PC-3 (cell line): ENCODE results near the gene PDCD1LG2. TPM values are rescaled to one million over a fixed set of nuclear protein-coding genes. Genes with fewer than 3 reads are reported as not detected.

ENCODE experiments used
- ATAC-seq: fragments of 200-7000 bp; cut with Tn5 transposase; 2 replicates; pipeline ENCODE4 v1.9.1; 2020; ENCODE audit warnings: mild to moderate bottlenecking, moderate library complexity
- BruUV-seq: library from RNA; stranded (reverse); fragments of 400-500 nt; replicated peaks from 2 replicates; lab custom pipeline; 2021; lab: Mats Ljungman, UMichigan
- CTCF ChIA-PET: fragments of 300-600 bp; sonication (Branson Sonifier 250); formaldehyde crosslinking; loops from one replicate; lab custom pipeline; 2022; ENCODE audit warnings: antibody characterized with exemption; lab: Charles Lee
- POLR2A ChIA-PET: fragments of 300-600 bp; sonication (Branson Sonifier 250); formaldehyde crosslinking; loops from one replicate; lab custom pipeline; 2022; ENCODE audit warnings: antibody characterized with exemption; ENCODE audit not compliant: unreplicated experiment; lab: Charles Lee
- DNase-seq: peaks from one replicate; pipeline ENCODE4 v3.0.0-alpha.2; 2015
- H2AFZ ChIP-seq: fragments of 300-600 bp; sonication (generic); 2 replicates; pipeline ENCODE4 v1.6.0; 2016; ENCODE audit warnings: antibody characterized with exemption, low read length
- H3F3A ChIP-seq: fragments of 300-600 bp; sonication (generic); one replicate; pipeline ENCODE4 v1.6.0; 2017; ENCODE audit warnings: antibody characterized with exemption, low read length, control low read depth, mild to moderate bottlenecking; ENCODE audit not compliant: unreplicated experiment
- H3K27ac ChIP-seq: fragments of 300-600 bp; sonication (generic); 2 replicates; pipeline ENCODE4 v1.5.1; 2016; ENCODE audit warnings: mild to moderate bottlenecking, low read length
- H3K27me3 ChIP-seq: fragments of 300-600 bp; sonication (generic); 2 replicates; pipeline ENCODE4 v1.6.1; 2016; ENCODE audit warnings: low read length, mixed read lengths
- H3K36me3 ChIP-seq: fragments of 300-600 bp; sonication (generic); 2 replicates; pipeline ENCODE4 v1.6.1; 2016; ENCODE audit warnings: low read depth, mixed run types, low read length, mixed read lengths
- H3K4me1 ChIP-seq: fragments of 300-600 bp; sonication (generic); 2 replicates; pipeline ENCODE4 v1.5.1; 2016; ENCODE audit warnings: low read length; ENCODE audit not compliant: insufficient read depth
- H3K4me2 ChIP-seq: fragments of 300-600 bp; sonication (generic); 2 replicates; pipeline ENCODE4 v1.6.0; 2016; ENCODE audit warnings: low read length
- H3K4me3 ChIP-seq: fragments of 300-600 bp; sonication (generic); 2 replicates; pipeline ENCODE4 v1.5.1; 2016; ENCODE audit warnings: mild to moderate bottlenecking, low read length, mixed read lengths
- H3K79me2 ChIP-seq: fragments of 300-600 bp; sonication (generic); 2 replicates; pipeline ENCODE4 v1.6.1; 2017; ENCODE audit warnings: low read length, mixed read lengths
- H3K9ac ChIP-seq: fragments of 300-600 bp; sonication (generic); 2 replicates; pipeline ENCODE4 v1.6.0; 2016; ENCODE audit warnings: mild to moderate bottlenecking, low read length
- H3K9me2 ChIP-seq: fragments of 300-600 bp; sonication (generic); replicated peaks from 2 replicates; pipeline ENCODE4 v1.6.1; 2016; ENCODE audit warnings: mixed run types, low read length, mixed read lengths
- H3K9me3 ChIP-seq: fragments of 300-600 bp; sonication (generic); 2 replicates; pipeline ENCODE4 v1.6.1; 2016; ENCODE audit warnings: low read length, mixed read lengths
- H4K20me1 ChIP-seq: fragments of 300-600 bp; sonication (generic); 2 replicates; pipeline ENCODE4 v1.6.1; 2016; ENCODE audit warnings: low read length, mixed read lengths
- EZH2 ChIP-seq: fragments of 300-600 bp; sonication (generic); IDR thresholded peaks from one replicate; pipeline ENCODE4 v1.6.1; 2017; ENCODE audit warnings: antibody characterized with exemption, mild to moderate bottlenecking, low read length; ENCODE audit not compliant: unreplicated experiment
- EZH2phosphoT487 ChIP-seq: fragments of 300-600 bp; sonication (generic); IDR thresholded peaks from 2 replicates; pipeline ENCODE4 v1.6.1; 2018; ENCODE audit warnings: mild to moderate bottlenecking, antibody characterized with exemption, low read length, borderline replicate concordance
- intact Hi-C: fragments of 100-400 bp; cut with micrococcal nuclease; formaldehyde crosslinking; loops from 2 replicates; pipeline ENCODE4 v1.9.0; 2023
- total RNA-seq: library from RNA; depleted of rRNA; stranded (reverse); fragments of >200 nt; gene quantifications from 2 replicates; pipeline ENCODE4 v1.2.3, GENCODE V29; 2014
- TF ChIP-seq, protein P1 (sequence below): fragments of 300-600 bp; sonication (generic); conservative IDR thresholded peaks from 2 replicates; pipeline ENCODE4 v1.5.1; 2017; ENCODE audit warnings: antibody characterized with exemption, low read depth, mild to moderate bottlenecking, low read length

The PDCD1LG2 gene
- total RNA-seq, 1 experiment from 2014 or later, result 1.4 TPM

DNA sequence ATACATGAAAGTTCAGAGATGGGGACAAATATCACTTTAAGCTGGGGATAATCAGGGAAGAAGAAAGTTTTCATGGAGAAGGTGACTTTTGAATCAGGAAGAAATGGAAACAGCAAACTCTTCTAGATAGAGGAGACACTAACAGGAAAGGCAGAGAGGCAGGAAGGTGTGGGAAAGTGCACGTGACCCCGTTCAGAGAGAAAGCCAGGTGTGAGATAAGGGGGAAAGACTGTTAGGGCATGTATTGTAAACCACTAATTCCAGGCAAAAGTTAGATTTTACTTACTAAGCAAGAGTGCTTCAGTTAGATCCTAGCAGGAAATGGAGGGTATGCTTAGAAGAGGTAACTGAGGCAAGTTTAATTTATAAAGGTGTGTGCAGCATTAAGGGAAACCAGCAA lies 58.5 kb downstream of the PDCD1LG2 start:
- H3K27ac ChIP-seq, result no peak overlapping the region

DNA sequence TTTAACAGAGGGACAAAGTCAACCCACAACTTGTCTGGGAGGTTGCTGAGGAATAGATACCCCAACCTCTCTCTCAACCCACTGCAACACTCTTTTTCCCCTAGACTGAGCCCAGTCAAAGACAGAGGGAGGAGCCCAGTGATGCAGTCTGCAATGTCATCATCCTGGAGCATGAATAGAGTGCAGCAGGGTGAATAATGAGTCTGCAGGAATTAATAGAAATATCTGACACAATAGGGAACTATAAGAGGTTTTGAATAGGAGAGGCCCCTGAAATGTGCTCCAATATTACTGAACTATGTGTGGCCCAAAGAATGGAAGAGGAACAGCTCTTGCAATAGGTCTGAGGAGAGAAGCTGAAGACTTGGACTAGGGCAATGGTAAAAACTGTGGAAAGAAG lies 59.1 kb downstream of the PDCD1LG2 start:
- TF ChIP-seq EZH2, result no peak
- no peak for TF ChIP-seq EZH2phosphoT487
- TF ChIP-seq, protein P1, sequence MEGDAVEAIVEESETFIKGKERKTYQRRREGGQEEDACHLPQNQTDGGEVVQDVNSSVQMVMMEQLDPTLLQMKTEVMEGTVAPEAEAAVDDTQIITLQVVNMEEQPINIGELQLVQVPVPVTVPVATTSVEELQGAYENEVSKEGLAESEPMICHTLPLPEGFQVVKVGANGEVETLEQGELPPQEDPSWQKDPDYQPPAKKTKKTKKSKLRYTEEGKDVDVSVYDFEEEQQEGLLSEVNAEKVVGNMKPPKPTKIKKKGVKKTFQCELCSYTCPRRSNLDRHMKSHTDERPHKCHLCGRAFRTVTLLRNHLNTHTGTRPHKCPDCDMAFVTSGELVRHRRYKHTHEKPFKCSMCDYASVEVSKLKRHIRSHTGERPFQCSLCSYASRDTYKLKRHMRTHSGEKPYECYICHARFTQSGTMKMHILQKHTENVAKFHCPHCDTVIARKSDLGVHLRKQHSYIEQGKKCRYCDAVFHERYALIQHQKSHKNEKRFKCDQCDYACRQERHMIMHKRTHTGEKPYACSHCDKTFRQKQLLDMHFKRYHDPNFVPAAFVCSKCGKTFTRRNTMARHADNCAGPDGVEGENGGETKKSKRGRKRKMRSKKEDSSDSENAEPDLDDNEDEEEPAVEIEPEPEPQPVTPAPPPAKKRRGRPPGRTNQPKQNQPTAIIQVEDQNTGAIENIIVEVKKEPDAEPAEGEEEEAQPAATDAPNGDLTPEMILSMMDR, result no peak

More for the DNA sequence above, 58.5 kb downstream of the PDCD1LG2 start:
- no peaks in the 10 kb centered on the region for H3K36me3 ChIP-seq
- no TSS peak for BruUV-seq
- peaks cover 4% of the 10 kb centered on the region; the same call in 1 of the 2 replicates for H3K4me1 ChIP-seq
- no peaks in the 10 kb centered on the region for H3F3A ChIP-seq
- no peak for DNase-seq
- no peaks in the 10 kb centered on the region for H3K9me2 ChIP-seq
- no peaks in the 10 kb centered on the region for H3K27me3 ChIP-seq
- no peak overlapping the region for H3K4me2 ChIP-seq
- ChIA-PET POLR2A (no interaction called here), CTCF (no interaction called here)
- H3K9ac ChIP-seq, result no peak overlapping the region
- H3K9me3 ChIP-seq, result no peaks in the 10 kb centered on the region
- no peaks in the 10 kb centered on the region for H4K20me1 ChIP-seq
- H3K4me3 ChIP-seq, result no peak overlapping the region
- no peaks in the 10 kb centered on the region for H3K79me2 ChIP-seq
- TF ChIP-seq EZH2phosphoT487 (no peak), EZH2 (no peak)
- TF ChIP-seq, protein P1, result no peak
- intact Hi-C loops, result no loop called here
- H2AFZ ChIP-seq, result no peak overlapping the region
- ATAC-seq, result no peak

DNA sequence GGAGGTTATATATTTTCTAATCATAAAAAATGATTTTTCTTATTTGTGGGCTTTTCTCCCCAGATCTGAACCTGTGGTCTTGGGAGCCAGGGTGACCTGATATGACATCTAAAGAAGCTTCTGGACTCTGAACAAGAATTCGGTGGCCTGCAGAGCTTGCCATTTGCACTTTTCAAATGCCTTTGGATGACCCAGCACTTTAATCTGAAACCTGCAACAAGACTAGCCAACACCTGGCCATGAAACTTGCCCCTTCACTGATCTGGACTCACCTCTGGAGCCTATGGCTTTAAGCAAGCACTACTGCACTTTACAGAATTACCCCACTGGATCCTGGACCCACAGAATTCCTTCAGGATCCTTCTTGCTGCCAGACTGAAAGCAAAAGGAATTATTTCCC lies 59.6 kb downstream of the PDCD1LG2 start:
- Histone ChIP-seq H4K20me1 (no peaks in the 10 kb centered on the region), H3K4me1 (no peaks in the 10 kb centered on the region), H3K79me2 (no peaks in the 10 kb centered on the region), H3K9me2 (no peaks in the 10 kb centered on the region), H3K9ac (no peak overlapping the region), H3K36me3 (no peaks in the 10 kb centered on the region), H3K9me3 (no peaks in the 10 kb centered on the region), H3K27me3 (no peaks in the 10 kb centered on the region), H3F3A (no peaks in the 10 kb centered on the region), H3K4me2 (no peak overlapping the region), H3K4me3 (no peak overlapping the region), H2AFZ (no peak overlapping the region), H3K27ac (no peak overlapping the region)
- ChIA-PET CTCF (no interaction called here), POLR2A (no interaction called here)
- intact Hi-C loops, result no loop called here
- no TSS peak for BruUV-seq
- ATAC-seq (no peak), DNase-seq (no peak)
- TF ChIP-seq EZH2 (no peak), EZH2phosphoT487 (no peak)
- TF ChIP-seq, protein P1, result no peak

More for the DNA sequence above, 59.1 kb downstream of the PDCD1LG2 start:
- Histone ChIP-seq H3K27ac (no peak overlapping the region), H3K36me3 (no peaks in the 10 kb centered on the region), H3K4me2 (no peak overlapping the region), H3F3A (no peaks in the 10 kb centered on the region), H3K79me2 (no peaks in the 10 kb centered on the region), H3K4me3 (no peak overlapping the region), H2AFZ (no peak overlapping the region), H3K9me2 (no peaks in the 10 kb centered on the region), H3K27me3 (no peaks in the 10 kb centered on the region), H3K9me3 (no peaks in the 10 kb centered on the region), H4K20me1 (no peaks in the 10 kb centered on the region), H3K9ac (no peak overlapping the region), H3K4me1 (no peaks in the 10 kb centered on the region)
- no peak for DNase-seq
- no TSS peak for BruUV-seq
- POLR2A ChIA-PET, result no interaction called here
- intact Hi-C loops, result no loop called here
- ATAC-seq, result no peak
- CTCF ChIA-PET, result no interaction called here
